Retina (tissue), 1 donor: Measurements from ENCODE around the gene MYH14.

ENCODE experiments used
- DNase-seq: peaks from one replicate; pipeline ENCODE4 v3.0.0-alpha.2; 2016

Gene MYH14

DNA sequence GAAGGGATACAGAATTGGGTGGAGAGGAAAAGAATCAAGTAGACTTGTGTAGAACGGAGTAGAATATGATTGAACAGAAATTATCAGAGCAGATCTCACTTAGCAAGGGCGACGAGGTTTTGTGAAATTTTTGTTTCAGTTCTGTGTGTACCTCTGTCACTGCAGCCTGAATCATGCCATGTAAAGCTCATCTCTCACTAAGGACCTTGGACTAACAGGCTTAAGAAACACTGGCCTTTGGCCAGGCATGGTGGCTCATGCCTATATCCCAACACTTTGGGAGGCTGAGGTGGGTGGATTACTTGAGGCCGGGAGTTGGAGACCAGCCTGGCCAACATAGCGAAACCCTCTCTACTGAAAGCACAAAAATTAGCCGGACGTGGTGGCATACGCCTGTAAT is 62.6 kb downstream of the MYH14 start:
- no peak for DNase-seq

- no peak for DNase-seq
Measured at GRCh38 chr19:50266896-50267295, 63.5 kb downstream of the MYH14 start.

- DNase-seq = no peak
Measured at GRCh38 chr19:50268041-50268440, 64.6 kb downstream of the MYH14 start.

DNA sequence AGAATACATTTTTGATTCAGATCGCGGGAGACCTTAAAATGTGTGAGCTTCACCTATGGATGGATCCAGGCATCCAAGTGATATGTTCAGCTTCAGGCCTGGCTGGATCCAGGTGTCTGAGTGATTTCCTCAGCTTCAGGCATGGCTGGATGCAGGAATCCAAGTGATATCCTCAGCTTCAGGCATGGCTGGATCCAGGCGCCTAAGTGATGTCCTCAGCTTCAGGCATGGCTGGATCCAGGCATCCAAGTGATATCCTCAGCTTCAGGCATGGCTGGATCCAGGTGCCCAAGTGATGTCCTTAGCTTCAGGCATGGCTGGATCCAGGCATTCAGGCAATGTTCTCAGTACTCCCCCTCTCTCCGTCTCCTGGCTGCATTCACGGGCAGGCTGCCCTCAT is 65.1 kb downstream of the MYH14 start:
- no peak for DNase-seq

GRCh38 chr19:50269653-50270052 is 66.2 kb downstream of the MYH14 start:
- DNase-seq = no peak

GRCh38 chr19:50272263-50272897 is 69.0 kb downstream of the MYH14 start:
- DNase-seq = no peak

- DNase-seq = no peak
Measured at GRCh38 chr19:50273821-50274220, 70.4 kb downstream of the MYH14 start.

- DNase-seq = no peak
Measured at GRCh38 chr19:50275577-50276368, 72.4 kb downstream of the MYH14 start.

GRCh38 chr19:50276370-50277063 is 73.1 kb downstream of the MYH14 start:
- DNase-seq = no peak

DNA sequence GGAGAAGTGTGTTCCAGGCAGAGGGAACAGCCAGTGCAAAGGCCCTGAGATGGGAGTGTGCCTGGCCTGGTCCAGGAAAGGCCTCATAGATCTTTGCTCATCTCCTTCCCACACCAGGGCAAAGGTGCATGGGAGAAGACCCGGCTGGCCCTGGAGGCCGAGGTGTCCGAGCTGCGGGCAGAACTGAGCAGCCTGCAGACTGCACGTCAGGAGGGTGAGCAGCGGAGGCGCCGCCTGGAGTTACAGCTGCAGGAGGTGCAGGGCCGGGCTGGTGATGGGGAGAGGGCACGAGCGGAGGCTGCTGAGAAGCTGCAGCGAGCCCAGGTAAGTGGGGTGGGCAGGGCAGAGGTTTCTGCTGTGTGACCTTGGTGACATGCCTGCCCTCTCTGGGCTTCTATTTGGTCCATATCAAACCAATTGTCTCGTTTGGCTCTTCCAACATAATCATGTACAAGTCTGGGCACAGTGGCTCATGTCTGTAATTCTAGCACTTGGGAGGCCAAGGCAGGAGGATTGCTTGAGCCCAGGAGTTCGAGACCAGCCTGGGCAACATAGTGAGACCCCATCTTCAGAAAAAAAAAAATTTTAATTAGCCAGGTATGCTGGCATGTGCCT is 74.7 kb downstream of the MYH14 start:
- no peak for DNase-seq

DNA sequence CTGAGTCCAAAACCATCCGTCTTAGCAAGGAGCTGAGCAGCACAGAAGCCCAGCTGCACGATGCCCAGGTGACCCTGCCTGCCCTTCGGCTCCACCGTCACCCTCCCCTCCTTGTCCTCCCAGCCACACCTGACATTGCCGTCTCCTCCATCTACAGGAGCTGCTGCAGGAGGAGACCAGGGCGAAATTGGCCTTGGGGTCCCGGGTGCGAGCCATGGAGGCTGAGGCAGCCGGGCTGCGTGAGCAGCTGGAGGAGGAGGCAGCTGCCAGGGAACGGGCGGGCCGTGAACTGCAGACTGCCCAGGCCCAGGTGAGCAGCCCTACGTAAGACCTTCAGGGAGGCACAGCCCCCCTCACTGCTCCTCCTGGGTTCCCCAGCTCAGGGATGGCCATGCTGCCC is 76.7 kb downstream of the MYH14 start:
- DNase-seq = no peak

DNA sequence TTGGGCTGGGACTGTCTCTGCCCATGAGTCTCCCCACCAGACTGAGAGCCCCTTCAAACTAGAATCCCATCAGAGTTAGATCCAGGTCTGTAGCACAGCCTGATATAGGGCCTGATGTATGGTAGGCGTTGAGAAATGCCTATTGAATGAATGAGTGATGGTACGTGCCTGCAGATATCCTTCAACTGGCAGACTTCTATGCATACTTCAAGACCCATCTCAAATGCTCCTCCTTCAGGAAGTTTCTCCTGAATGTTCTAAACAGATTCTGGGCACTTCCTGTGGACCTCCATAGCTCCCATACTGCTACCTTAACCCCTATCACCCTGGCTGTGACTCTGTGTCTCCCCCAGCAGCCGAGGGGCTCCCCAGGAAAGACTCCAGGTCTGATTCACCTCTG is 77.6 kb downstream of the MYH14 start:
- no peak for DNase-seq

DNA sequence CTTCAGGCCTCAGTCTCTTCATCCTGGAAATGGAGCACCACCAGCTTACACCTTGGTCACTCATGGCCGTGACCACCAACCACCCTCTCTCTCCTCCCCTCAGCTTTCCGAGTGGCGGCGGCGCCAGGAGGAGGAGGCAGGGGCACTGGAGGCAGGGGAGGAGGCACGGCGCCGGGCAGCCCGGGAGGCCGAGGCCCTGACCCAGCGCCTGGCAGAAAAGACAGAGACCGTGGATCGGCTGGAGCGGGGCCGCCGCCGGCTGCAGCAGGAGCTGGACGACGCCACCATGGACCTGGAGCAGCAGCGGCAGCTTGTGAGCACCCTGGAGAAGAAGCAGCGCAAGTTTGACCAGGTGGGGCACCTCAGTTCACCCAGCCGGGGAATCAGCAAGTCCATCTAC is 78.1 kb downstream of the MYH14 start:
- no peak for DNase-seq

DNA sequence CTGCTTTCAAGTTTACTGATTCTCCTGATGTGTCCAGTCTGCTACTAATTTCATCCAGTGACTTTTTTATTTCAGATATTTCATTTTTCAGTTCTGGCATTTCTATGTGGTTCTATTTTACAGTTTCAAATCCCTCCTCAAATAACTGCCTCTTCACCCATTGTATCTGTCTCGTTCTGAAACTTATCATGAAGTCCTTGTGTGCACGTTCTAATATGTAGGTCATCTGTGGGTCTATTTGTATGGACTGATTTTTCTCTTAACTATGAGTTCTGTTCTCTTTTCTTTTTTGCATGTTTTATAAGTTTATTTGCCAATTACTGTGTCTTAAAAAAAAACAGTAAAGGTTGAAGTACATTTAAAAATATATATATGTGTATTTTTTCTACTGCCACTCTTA is 82.4 kb downstream of the MYH14 start:
- DNase-seq = no peak

- DNase-seq = no peak
Measured at GRCh38 chr19:50286443-50286842, 83.0 kb downstream of the MYH14 start.

DNA sequence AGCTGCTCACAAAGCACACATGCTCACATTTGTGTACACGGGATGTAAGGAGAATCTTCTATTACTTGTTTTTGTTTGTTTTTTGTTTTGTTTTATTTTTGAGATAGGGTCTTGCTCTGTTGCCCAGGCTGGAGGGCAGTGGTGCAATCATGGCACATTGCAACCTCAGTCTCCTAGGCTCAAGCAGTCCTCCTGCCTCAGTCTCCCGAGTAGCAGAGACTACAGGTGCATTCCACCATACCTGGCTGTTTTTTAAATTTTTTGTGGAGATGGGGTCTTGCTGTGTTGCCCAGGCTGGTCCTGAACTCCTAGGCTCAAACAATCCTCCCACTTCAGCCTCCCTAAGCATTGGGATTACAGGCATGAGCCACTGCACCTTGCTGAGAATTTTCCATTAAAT is 83.9 kb downstream of the MYH14 start:
- no peak for DNase-seq

DNA sequence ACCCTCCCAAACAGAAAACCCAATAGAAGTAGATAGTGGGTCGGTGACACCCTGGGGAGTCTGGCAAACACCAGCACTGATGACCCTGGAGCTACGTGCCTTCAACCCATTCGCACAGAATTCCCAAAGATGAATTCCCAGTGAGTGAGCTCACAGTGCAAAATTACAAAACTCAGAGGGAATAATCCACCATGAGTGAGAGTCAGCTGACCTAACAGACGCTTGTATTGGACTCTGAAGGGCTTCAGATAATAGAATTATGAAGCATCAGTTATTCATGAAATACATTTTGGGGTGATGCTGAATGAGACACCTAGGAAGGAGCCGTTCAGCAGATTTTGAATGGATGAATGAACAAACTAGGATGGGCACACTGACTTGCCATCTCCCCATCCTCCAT is 85.5 kb downstream of the MYH14 start:
- DNase-seq = no peak

DNA sequence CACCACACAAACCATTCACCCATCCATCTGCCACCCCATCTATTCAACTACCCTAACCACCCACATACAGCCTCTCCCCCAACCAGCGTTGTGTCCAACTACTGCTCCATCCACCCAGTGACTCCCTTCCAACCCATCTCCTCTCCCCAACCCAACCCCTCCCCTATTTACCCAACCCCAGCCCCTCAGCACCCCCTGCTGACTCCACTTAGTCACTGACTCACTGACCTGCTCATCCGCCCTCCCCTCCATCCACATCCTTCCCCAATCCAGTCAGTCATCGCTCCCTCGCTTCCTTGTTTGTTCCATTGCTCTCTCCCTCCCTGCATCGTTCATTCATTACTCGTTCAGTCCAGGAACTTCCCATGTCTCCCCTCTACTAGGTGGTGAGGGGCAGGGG is 86.6 kb downstream of the MYH14 start:
- no peak for DNase-seq

- DNase-seq = no peak
Measured at GRCh38 chr19:50290775-50291174, 87.4 kb downstream of the MYH14 start.

DNA sequence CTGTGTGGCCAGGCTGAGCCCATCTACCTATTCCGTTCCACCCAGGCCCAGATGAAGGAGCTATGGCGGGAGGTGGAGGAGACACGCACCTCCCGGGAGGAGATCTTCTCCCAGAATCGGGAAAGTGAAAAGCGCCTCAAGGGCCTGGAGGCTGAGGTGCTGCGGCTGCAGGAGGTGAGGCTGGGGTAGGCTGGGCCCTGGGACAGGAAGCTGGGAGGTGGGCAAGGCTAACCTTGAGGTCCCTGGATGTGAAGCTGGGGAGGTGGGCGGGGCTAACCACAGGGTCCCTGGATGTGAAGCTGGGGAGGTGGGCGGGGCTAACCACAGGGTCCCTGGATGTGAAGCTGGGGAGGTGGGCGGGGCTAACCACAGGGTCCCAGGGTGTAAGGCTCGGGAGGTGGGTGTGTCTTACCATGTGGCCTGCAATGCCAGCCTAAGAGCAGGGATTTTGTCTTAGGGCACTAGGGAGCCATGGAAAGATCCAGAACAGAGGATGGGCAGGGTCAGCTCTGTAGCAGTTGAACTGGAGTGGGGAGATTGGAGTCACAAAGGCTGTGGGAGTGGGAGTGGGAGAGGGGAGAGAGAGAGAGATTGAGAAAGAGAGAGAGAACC is 88.9 kb downstream of the MYH14 start:
- no peak for DNase-seq

- DNase-seq = no peak
Measured at GRCh38 chr19:50293263-50294004, 90.0 kb downstream of the MYH14 start.

DNA sequence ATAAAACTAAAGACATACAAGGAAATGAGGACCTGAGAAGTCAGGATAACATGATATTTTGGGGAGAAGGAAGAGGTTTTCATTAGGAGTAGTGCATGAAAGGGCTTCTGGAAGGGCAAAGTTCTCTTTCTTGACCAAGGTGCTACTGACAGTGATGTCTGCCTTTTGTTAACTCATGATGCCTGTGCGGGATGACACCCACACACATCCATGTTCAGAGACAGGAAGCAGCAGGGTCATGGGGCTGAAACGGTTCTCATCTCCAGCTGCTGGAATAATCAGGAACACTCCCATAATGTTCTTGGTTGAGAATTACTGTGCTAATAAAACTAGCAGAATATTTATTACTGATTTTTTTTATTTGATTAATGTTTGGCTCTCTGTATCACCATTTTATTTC is 96.6 kb downstream of the MYH14 start:
- no peak for DNase-seq
